ENCODE results near the gene WDR90.
A peak's percentile ranks its signal among the peaks of the same experiment; 100 is the strongest.

Gene WDR90

DNA sequence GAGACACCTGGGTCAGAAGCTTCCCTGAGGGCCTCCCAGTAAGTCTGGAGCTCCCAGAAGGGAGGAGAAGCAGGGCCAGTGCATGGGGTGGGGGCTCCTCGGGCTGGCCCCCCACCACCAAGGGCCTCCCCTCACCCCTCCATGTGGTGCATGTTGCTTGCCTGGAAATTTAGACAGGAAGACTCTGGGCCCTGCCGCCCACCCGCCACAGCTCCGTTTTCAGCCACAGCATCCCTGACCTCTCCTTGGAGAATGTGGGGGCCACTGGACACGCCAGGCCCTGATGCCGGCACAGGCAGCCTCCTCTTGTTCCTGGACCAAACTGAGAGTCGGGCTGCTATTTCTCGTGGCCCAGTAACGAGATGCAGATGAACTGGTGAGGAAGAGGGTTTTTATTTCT lies 10.3 kb upstream of the WDR90 start:
- DNase-seq (ENCODE audit: low spot score): no peak

DNA sequence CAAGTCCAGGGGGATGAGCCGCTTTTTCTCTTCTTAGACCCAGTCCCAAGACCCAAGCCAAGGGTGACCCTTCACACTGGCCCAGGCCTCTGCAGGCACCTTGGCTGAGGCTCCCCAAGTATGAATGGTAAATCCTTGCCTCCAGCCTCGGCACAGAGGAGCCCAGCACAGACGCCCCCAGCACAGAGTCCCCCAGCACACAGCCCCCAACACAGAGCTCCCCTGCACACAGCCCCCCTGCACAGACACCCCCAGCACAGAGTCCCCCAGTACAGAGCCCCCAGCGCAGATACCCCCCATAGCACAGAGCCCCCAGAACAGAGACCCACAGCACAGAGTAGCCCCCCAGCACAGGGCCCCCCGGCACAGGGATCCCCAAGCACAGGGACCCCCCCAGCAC lies 8.6 kb upstream of the WDR90 start:
- DNase-seq (ENCODE audit: low spot score): no peak

DNA sequence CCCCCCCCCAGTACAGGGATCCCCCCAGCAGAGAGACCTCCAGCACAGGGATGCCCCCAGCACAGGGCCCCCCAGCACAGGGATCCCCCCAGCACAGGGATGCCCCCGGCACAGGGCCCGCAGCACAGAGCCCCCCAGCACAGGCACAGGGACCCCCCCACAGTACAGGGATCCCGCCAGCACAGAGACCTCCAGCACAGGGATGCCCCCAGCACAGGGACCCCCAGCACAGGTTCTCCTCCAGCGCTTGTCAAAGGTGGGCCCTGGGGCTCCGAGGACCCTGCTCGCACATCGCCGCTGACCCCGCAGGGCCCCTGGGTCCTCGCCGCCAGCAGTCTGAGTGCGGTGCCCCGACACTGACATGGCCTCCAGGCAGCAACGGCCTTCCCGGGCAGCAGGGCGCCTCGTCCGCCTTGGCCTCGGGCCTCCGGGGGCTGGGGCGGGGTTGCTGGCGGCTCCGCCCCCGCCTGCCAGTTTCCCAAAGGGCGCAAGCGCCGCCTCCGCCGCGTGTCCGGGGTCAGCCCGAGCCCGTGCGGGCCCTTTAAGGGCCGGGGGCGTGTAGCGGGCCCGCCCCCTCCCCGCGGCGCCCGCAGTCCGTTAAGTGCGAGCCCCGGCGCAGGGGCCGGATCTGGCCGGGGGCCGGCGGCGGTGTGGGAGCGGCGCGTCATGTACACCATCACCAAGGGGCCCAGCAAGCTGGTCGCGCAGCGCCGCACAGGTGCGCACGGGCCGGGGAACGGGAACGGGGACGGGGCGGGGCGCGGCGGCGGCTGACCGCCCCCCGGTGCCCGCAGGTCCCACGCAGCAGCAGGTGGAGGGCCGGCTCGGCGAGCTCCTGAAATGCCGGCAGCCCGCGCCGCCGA lies 7.6 kb upstream of the WDR90 start, which contains the start of gene MCRIP2:
TSS of gene MCRIP2 (plus strand) at position 503 of the 863 bp plus-strand sequence. CDS start at position 667, 164 bp downstream.
- peak; percentile 89 for DNase-seq (ENCODE audit: low spot score)

DNA sequence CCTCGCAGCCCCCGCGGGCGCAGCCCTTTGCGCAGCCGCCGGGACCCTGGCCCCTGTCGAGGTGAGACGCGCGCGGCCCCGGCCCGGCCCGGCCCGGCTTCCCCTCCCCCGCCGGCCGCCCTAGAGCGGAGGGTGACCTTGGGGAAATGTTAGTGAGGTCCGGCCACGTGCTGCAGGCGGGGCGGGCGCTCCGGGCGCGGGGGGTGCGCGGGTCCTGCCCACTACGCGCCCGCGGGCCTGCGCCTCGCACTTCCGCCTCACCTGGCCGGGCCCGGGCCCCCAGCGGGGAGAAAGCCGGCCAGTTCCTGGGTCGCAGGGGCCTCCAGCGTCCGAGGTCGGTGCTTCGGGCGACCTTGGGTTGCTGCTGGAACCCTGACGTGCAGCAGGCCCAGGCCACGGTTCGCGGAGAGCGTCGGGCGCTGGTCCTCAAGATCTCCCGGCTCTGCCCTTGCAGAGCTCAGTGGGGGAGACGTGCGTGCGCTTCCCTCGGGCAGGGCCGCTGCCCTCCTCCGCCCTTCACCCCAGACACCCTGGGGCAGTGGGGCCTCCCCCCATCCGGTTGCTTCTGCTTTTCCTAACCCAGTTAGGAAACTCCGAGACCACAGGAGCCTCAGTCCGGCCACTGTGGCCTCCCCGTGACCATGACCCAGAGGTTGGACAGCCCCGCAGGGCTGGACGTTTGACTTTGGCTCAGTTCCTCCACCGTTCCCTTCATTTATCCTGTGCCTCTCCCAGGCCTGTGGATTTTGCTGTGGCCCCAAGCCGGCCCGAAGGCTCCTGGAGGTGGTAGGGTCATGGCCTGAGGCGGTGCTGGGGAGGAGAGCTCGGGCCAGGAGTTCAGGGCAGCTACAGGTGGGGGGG lies 6.7 kb upstream of the WDR90 start:
- DNase-seq (ENCODE audit: low spot score): peak; percentile 63

DNA sequence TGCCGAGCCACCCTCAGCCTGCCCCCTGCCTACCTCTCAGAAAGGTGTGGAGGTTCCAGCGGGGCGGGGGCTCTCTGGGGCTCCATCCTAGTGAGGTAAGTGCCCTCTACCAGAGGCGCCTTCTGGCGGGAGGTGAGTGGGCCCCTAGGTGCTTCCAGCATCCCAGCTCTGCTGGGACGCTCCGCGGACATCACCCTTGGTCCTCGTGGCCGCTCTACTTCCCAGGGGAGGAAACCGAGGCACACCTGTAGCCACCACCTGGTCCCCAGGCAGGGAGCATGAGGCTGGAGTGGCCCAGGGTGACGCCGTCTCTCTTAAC lies 6.2 kb upstream of the WDR90 start:
- no peak for DNase-seq (ENCODE audit: low spot score)

DNA sequence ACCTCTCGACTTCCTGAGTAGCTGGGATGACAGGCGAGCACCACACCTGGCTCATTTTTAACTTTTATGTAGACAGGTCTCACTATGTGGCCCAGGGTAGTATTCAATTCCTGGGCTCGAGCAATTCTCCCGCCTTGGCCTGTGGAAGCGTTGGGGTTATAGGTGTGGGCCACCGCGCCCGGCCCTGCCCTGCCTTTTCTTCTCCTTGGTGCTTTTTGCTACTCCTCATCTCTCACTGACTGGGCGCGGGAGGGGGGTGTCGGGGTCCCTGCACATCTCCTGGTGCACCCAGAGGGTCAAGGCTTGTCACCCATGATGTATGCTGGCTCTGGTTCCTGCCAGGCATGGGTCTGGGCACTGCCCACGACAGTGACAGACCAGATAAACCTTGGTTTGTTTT lies 4.6 kb upstream of the WDR90 start:
- no peak for DNase-seq (ENCODE audit: low spot score)

DNA sequence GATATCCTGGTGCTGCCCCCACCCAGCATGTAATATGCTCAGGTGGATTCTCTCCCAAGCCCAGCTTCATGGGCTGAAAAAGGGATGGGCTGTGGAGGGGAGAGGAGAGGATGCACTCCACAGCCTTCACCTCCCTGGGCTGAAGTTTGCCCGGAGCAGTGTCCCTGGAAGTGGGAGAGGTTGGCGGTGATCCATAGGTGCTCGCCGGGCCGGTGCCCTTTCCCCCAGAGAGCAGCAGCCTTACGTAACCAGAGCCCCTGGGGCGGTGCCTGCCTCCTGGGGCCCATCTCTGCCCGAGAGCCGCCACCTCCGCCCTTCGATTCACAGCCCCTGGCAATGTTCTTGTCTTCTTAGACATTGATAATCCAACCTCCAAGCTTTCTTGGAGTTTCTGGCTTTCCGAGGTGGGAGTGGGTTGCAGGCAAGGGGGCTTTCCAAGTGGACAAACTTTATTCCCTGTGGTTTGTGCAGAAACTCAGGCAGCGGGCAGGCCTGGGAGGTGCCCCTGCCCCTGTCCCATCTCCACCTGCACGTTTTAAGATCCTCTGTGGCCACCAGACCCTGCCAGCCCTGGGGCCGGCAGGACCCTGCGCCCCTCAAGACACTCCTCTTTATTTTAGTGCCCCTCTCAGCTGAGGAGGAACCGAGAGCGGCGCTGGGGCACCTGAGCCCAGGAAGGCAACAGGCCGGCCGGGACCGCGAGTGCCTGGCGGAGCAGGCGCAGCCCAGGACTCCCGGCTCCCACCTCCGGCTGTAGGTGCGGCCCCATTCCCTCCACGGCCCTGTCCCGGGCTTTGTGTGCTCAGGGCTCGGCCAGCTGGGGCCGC lies 3.1 kb upstream of the WDR90 start:
- peak; percentile 44 for DNase-seq (ENCODE audit: low spot score)

DNA sequence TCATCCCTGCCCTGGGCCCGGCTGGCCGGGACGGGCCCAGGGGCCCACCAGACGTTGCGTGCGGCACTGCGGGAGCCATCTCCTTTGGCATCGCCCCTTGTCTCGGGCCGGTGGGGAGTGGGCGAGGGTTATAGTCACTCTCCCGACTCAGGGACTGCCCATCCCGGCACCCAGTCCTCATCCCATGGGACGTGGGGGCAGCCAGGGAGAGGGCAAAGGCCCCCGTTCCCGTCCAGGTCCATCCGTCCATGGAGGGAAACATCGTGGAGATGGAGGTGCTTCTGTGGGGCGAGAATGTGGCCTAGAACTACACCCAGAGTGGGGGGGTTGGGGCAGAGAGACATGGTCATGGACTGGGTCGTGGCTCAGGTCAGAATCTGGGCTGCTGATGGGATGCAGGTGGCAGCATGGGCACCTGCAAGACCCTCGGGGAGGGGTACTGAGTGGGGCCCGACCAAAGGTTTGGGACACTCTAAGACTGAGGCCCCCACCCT lies 2.4 kb upstream of the WDR90 start:
- DNase-seq (ENCODE audit: low spot score): no peak

DNA sequence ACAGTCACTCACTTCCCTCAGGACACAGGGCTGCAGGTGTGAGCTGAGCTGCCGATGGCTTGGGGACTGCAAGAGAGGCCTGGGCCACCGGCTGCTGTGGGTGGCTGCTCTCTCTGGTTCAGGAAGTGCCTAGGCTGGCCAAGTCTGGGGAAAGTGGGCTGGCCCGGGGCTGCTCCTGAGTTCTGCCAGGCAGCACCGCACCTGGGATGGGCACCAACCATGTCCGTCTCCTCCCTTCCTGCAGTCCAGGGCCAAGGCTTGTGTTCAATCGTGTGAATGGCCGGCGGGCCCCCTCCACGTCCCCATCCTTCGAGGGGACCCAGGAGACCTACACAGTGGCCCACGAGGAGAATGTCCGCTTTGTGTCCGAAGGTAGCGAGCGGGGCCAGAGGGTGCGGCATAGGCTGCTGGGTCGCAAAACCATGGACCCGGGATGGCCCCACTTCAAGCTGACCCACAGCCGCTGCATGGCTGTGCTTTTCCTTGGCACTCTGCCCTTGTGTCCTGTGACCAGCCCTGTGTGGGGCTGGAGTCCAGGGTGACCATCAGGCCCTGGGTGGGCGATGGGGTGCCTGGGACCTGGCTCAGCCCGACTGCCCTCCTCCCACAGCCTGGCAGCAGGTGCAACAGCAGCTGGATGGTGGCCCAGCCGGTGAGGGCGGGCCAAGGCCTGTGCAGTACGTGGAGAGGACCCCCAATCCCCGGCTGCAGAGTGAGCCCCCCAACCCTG lies 1.8 kb upstream of the WDR90 start:
- no peak for DNase-seq (ENCODE audit: low spot score)

DNA sequence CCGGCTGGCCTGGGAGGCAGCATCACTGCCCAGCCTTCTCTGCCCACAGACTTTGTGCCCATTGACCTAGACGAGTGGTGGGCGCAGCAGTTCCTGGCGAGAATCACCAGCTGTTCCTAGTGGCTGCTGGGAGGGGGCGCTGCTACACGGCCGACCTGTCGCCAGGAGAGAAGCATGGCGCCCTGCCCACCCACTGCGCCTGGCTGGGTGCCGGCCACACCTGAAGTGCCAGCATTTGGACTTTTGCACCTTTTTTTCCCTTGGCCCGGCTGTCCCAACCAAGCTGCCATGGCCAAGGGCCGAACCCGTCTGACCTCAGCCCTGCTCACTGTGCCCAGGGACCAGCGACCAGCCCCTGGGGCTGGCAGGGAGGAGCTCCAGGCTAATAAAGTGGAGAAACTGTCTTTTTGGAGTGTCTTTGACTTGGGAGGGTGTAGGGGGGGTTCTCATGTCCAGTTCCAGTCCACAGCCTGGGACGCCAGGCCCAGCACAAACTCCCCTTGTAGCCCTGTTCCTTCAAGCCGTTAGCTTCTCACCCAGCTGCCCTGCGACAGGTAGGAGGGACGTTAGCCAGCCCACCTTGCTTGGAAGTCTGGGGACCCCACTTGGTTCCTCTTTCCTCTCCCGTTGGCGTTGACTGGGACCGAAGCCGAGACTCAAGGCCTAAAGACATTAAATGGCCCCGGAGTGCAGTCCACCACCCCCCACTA lies 939 bp upstream of the WDR90 start:
- DNase-seq (ENCODE audit: low spot score): peak; percentile 80

DNA sequence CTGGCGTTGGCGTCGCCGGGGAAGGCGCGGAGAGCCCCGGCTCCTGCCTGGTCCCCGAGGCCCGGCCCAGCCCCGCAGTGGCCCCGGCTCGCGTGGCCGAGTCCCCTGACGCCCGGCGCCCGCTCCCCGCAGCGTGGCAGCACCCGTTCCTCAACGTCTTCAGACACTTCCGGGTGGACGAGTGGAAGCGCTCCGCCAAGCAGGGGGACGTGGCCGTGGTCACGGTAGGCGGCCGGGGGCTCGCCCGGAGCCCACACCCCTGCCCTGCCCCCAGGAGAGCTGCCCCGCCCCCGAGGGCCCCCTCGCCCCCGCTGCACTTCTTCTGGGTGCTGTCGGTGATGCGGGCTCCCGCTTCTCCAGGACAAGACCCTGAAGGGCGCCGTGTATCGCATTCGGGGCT lies 466 bp downstream of the WDR90 start:
- no peak for DNase-seq (ENCODE audit: low spot score)

DNA sequence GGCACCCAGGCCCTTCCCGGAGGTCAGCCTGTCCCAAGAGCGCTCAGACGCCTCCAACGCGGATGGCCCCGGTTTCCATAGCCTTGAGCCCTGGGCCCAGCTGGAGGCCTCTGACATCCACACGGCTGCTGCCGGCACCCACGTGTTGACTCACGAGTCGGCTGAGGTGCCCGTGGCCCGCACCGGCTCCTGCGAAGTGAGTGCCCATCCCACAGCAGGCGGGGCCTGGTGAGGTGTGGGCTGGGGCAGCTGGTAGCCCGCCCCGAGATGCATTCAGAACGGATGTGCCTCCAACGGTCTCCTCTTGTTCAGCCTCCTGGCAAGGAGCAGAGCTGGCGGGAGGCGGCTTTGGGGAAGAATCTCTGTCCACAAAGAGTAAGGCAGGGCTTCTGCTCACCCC lies 2.7 kb downstream of the WDR90 start:
- no peak for DNase-seq (ENCODE audit: low spot score)

DNA sequence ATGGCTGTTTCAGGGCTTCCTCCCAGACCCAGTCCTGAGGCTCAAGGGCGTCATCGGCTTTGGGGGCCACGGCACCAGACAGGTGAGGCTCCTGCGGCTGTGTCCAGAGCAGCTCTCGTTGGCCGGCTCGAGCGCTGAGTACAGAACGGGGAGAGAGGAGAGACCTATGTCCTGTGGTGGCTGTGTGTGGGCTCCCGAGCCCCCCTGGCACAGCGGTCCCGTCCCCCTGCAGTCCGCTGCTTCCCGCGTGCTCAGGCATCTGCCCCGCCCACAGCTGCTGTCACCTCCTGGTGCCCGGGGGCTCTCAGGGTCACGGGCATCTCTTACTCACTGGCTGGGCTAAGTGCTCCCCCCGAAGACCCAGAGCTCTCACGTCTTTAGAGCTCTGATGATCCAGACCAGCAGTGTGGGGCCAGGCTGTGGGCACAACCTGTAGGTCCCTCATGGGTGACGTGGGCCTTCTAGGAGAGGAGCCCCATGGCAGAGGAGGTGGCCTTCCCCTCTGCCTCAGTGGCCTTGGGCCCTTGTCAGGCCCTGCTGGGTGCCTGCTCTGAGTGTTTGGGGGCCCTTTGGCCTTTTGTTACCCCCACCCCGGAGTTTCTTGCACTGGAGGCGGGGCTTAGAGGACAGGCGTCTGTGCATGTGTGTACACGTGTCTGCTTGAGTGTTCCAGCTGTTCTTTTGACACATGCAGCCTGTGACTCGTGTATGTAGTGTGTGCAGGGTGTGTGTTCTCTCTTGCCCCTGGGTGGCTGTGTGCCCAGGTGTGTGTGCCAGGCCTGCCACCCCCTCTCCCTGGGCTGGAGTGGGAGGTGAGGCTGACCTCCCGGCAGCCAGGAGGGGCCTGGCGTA lies 3.5 kb downstream of the WDR90 start:
- no peak for DNase-seq (ENCODE audit: low spot score)

DNA sequence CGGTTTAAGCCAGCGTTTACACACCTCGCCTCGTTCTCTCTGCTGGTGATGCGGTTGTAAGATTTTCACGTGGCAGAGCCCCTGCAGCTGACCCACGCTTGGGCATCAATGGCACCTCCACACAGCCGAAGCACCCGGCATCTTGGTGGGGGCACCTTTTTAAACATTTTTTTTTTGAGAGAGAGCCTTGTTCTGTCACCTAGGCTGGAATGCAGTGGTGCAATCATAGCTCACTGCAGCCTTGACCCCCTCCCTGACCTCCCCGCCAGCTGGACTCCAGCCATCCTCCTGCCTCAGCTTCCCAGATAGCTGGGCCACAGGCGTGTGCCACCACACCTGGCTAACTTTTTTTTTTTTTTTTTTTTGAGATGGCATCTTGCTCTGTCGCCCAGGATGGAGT lies 4.9 kb downstream of the WDR90 start:
- DNase-seq (ENCODE audit: low spot score): no peak

DNA sequence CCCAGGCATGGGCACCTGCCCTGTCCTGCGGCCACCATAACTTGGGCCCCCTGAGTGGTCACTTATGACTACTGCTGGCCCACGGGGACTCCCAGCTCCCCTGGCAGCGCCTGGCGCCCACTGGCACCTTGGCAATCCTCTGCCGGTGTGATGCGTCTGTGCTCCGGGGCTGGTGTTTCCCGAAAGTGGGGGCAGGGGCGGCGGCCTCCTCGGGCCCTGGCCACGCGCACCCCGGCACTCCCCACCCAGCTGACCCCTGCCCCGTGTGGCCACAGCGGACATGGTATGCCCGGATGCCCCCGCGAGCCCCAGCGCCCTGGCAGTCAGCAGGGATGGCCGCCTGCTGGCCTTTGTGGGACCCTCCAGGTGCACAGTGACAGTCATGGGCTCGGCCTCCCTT lies 8.3 kb downstream of the WDR90 start:
- DNase-seq (ENCODE audit: low spot score): no peak

DNA sequence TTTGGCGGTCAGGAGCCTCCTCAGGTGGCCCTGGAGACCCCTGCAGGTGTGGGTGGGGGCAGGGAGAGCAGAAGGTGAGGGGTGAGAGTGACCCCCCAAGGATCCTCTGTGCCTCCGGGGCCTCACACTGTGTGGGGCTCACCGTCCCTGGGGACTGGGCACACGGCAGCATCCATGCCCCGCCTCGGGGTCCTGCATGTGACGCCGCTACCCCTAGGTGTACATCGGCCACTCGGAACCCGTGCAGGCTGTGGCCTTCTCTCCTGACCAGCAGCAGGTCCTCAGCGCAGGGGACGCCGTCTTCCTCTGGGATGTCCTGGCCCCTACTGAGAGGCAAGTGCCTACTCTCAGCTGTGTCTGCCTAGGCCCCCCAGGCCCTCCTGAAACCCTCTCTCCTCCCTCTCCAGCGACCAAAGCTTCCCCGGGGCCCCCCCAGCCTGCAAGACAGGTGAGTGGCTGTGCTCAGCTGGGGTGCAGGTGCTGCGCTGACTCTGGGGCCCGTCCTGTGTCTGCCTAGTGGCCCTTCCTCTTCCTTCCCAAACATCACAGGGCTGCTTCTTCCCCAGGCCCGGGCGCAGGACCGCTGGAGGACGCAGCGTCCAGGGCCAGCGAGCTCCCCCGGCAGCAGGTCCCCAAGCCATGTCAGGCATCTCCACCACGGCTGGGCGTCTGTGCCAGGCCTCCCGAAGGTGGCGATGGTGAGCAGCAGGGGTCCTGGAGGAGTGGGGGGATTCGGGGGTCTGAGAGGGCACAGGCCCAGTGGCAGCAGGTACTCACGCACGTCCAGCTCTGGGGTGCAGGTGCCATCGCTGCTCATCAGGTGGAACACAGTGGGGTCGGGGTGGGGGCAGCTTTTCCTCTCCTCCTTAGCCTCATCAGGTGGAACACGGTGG lies 9.8 kb downstream of the WDR90 start:
- DNase-seq (ENCODE audit: low spot score): no peak

DNA sequence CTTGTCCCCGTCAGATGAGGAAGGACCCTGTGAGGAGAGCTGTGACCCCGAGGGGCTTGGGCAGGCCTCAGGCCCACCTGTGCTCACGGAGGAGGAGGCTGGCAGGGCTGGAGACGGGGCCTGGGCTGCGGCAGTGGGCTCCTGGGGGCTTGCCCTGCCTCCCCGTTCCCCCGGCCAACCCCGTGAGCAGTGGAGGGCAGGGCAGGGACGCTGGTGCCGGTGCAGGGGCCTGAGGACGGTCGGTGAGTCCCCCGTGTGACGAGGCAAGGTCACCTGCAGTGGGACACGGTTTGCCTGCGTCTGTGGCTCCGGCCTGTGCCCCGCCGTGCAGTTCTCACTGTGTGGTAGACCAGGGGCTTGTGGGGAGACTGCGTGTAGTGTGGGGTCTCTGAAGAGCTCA lies 10.5 kb downstream of the WDR90 start:
- no peak for DNase-seq (ENCODE audit: low spot score)

DNA sequence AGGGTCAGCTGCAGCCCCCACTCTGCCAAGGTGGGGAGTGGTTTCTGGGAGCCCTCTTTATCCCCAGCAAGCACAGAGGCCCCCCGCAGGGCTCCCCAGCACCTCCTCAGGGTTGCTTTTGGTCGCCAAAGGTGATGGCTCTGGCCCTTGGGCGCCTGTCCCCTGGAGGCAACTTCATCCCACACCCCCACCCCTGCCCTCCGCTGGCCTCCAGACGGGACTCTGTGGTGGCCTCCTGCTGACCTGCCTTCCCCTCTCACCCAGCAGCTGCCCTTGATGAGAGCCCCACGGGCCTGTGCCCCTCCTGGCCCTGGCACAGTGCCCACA lies 10.9 kb downstream of the WDR90 start:
- no peak for DNase-seq (ENCODE audit: low spot score)
